Measurements from ENCODE around the gene ALS2.

DNA sequence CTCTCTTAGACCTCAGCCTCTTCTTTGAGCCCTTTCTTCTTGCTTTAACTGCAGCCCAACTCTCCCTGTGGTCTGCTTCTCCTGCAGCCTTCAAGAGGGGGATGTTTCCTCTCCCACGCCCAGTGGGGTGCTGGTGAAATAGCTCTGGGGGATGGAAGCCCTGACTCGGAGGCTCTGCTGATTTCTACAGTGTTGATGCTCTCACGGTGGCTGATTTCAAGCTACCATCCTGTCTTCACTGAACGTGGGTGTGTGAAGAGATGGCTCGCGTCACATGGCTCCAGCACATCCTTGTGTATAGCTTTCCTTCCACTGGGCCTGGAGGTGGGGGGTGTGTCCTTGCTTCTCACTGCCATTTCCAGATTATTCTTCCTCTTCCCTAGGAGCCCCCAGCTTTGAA is 102.3 kb downstream of the ALS2 start:
- TF ChIP-seq, protein P1, sequence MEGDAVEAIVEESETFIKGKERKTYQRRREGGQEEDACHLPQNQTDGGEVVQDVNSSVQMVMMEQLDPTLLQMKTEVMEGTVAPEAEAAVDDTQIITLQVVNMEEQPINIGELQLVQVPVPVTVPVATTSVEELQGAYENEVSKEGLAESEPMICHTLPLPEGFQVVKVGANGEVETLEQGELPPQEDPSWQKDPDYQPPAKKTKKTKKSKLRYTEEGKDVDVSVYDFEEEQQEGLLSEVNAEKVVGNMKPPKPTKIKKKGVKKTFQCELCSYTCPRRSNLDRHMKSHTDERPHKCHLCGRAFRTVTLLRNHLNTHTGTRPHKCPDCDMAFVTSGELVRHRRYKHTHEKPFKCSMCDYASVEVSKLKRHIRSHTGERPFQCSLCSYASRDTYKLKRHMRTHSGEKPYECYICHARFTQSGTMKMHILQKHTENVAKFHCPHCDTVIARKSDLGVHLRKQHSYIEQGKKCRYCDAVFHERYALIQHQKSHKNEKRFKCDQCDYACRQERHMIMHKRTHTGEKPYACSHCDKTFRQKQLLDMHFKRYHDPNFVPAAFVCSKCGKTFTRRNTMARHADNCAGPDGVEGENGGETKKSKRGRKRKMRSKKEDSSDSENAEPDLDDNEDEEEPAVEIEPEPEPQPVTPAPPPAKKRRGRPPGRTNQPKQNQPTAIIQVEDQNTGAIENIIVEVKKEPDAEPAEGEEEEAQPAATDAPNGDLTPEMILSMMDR (IDR thresholded peaks at IDR 0.05 in 4 of 5, conservative IDR thresholded peaks at IDR 0.05 in 1 of 5): no peak
- no peak for TF ChIP-seq POLR2A (IDR thresholded peaks at IDR 0.05)

Data from gastrocnemius medialis (tissue), 4 donors.